NAMALWA (cell line): ENCODE data around the gene WDR38.
"Not testable (repeated sequence)": the region's sequence is repeated elsewhere in the genome, so short reads cannot be mapped to it uniquely, and the experiment has no call there.

Experiments
- DNase-seq: peaks from one replicate; pipeline ENCODE4 v3.0.0-alpha.2; 2015; ENCODE audit warnings: low spot score

Gene WDR38

GRCh38 chr9:124834591-124834990 lies 18.7 kb upstream of the WDR38 start:
- no peak for DNase-seq

- no peak for DNase-seq
These were observed 18.2 kb upstream of the WDR38 start for GRCh38 chr9:124835026-124835557.

- DNase-seq = not testable (repeated sequence)
These were observed 15.1 kb upstream of the WDR38 start for GRCh38 chr9:124838132-124838531.

GRCh38 chr9:124838567-124839275 lies 14.5 kb upstream of the WDR38 start:
- DNase-seq = not testable (repeated sequence)

DNA sequence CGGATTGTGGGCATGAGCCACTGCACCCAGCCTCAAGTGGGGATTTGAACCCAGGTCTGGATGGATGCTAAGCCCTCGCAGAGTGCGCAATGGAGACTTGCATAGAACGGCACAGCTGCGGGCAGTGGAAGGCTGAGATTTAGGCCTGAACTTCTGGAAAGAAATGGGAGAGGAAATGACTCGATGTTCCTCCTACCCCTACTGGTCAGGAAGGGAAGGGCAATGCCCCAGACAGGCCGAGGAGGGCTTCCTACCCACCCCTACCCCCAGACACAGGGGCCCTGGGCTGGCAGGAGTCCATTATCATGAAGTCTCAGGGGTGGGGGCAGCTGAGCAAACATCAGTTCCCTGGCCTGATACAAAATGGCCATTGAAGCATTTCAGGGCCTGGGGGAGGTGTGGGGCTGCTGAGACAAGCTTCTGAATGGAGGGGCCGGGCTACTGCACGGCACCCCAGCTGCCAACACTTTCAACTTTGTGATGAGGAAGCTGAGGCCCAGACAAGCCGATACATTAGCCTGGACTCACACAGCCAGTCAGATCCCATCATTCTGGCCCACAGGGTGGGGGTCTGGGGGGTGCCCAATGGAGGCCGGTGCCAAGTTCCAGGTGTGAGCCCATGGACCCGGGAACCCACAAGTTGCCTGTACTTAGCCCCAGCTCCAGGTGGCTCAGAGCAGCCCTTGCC lies 13.5 kb upstream of the WDR38 start:
- DNase-seq = no peak

- DNase-seq = peak; percentile 44
These were observed 12.9 kb upstream of the WDR38 start for GRCh38 chr9:124840300-124840833.

- DNase-seq = no peak
These were observed 12.0 kb upstream of the WDR38 start for GRCh38 chr9:124841075-124841821.

GRCh38 chr9:124843456-124844034 lies 9.7 kb upstream of the WDR38 start:
- no peak for DNase-seq

DNA sequence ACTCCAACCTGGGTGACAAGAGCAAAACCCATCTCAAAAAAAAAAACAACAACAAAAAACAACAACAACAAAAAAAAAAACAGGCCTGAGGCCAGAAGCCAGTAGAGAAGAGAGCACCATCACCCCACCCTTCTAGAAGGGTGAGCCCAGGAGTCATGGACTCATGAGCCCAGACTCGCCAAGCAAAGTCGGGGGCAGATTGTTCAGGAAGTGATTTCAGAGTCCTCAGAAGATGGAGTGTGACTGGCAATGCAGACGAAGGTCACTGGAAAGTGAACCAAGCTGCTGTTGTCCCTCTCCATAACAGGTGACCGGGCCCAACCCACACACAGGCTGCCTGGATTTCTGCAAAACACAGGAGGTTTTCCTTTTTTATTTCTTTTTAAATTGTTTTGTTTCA lies 9.0 kb upstream of the WDR38 start:
- DNase-seq = no peak

GRCh38 chr9:124846467-124846866 lies 6.8 kb upstream of the WDR38 start:
- not testable (repeated sequence) for DNase-seq

DNA sequence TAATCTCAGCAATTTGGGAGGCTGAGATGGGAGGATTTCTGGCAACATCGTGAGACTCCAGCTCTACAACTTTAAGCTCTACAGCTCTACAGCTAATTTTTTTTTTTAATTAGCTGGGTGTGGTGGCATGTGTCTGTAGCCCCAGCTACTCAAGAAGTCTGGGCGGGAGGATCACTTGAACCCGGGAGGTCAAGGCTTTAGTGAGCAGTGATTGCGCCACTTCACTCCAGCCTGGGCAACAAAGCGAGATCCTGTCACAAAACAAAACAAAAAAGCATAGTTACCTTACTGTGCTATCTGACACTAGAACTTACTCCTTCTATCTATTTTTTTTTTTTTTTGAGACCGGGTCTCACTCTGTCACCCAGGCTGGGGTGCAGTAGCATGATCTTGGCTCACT lies 6.3 kb upstream of the WDR38 start:
- DNase-seq = no peak

DNA sequence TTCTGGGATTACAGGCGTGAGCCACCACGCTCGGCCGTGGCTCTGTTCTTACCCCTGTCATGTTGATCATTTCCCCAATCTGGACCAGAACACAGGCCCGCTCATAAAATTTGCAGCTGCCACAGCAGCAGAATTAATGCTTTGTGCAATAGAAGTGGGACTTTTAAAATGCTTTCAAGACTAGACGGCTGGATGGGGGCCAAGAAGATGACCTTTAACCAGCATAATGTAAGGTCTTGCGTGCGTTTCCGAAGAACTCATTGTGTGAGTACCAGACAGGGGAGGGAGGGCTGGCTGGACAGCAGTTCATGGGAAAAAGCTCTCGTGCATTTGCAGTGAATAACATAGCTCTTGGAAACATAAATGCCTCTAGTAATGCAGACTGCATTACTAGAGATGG lies 3.5 kb upstream of the WDR38 start:
- no peak for DNase-seq

DNA sequence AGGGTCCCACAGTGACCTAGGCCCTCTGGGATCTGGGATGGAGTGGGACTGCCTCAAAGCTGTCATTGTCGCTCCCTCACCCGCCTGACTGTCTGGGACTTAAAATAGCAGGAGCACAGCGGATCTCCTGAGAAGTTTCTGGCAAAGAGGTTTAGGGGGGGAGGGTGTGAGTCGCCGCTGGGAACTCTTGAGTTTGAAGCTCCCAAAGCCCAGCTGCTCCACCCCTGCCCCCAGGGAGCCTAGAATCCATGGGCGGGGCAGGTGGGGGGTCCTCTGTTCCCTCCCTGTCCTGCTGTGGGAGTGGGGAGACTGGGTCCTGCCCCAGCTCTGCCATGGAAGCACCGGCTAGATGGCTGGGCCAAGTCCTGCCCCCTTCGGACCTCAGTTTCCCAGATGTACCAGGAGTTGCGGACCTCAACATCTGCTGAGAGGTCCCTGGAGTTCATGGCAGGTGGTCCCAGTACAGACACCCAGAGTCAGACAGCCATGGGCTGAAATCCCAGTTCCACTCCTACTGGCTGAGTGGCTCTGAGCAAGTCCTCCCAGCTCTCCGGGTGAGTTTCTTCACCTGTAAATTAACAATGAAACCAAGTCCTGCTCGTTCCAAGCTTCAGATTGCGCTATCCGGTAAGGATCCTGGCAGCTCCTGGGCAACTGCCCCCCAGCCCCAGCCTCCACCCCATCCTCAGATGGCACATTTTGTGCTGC lies 985 bp upstream of the WDR38 start:
- DNase-seq = no peak

- no peak for DNase-seq
These were observed 414 bp downstream of the WDR38 start for GRCh38 chr9:124853605-124854143.

DNA sequence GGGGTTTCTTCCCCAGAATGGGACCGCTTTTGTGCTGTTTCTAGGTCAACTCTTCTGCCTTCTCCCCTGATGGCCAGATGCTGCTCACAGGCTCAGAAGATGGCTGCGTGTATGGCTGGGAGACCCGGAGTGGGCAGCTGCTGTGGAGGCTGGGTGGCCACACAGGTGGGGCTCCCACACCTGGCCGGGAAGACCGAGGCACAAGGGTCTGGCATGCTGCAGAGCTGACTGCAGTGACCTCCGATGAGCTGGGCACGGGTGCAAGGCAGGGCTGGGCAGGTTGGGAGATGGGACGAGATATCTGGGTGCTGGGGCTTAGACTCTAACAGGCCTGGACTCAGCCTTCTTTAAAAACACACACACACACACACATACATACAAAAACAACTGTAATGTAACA lies 901 bp downstream of the WDR38 start:
- DNase-seq = no peak

DNA sequence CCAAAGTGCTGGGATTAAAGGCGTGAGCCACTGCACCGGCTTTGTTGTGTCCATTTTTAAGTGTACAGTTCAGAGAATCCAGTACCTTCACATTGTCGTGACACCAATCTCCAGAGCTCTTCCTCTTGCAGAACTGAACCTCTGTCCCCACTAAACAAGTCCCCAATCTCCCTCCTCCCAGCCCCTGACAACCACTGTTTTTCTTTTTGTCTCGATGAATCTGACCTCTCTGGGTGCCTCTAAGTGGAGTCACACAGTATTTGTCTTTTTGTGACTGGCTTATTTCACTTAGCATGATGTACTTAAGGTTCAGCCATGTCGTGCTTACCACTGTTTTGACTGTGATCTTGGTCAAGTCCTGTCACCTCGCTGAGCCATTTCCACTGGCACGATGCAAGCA lies 1.6 kb downstream of the WDR38 start:
- peak; percentile 50 for DNase-seq

DNA sequence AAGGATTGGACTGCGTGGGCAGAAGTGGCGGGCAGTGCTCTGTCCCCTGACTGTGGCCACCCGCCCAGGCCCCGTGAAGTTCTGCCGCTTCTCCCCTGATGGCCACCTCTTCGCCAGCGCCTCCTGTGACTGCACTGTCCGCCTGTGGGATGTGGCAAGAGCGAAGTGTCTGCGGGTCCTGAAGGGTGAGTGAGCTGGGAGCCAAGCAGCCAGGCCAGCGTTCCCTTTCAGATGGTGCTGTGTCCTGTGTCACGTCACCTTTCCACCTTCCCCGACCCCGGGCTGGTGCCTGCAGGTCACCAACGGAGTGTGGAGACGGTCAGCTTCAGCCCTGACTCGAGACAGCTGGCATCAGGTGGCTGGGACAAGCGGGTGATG lies 2.3 kb downstream of the WDR38 start:
- DNase-seq = no peak

GRCh38 chr9:124855944-124856765 lies 2.9 kb downstream of the WDR38 start:
- peak; percentile 54 for DNase-seq

- DNase-seq = peak; percentile 63
These were observed 4.4 kb downstream of the WDR38 start for GRCh38 chr9:124857533-124858162.
